ENCODE data around the gene CHAT.

CHAT gene

DNA sequence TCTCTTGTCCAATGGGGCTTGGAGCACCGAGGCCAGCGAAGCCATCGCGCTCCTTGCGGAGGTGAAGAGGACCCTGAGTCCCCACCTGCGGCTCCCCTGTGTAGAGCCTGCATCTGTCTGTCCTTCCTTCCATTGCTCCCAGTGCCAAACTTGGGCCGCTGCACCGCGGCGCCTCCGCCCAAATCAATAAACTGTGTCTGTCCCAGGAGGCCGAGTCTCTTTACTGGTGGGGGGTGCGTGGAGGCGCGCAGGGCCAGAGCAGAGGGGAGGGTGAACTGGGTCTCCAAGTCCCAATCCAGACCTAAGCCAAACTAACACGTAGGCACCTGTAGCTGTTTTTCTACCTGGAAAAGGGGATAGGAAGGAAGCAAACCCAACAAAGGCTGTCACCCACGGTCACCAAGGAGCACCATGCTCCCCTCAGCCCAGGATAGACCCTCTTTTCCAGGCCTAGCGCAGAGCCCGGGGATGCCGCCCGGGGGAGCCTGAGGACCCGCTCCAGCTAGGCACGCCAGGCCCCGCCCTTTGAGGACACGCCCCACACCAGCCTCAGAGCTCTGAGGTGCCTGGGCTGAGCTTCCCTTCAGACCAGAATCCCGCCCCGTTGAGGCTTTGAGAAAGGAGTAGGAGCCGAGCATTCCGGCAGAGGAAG, 1.2 kb upstream of the CHAT start:
- DNase-seq, result no peak

DNA sequence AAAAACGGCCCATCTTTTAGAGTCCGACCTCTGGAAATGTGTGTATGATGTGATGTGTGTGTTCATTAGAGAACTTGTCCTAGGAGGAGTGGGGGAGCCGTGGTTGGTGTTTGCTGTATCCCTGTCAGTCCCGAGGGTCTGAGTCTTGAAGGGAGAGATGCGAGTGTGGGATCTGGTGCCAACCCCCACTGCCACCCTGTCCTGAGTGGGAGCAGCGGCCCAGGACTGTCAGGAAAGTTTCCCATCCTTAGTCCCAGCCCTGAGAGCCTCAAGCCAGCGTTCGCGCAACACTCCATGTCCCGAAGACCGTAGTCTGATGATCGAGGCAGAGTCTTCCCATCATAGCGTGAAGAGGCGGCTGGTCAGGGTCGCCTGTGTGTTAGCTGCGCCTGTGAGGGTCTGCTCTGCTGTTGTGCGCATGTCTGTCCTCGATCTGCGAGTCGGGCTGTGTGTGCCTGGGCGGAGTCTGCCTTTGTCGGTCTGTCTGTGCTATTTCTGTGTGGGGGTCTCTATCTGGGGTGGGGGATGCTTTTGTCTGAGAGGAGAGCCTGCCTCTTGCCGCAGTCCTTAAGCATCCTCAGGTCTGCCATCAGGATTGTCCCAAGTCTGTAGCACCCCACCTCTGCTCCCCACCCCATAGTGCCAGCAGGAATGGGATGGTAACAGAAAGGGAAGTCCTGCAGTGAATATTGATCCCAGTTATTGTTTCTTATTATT, 514 bp upstream of the CHAT start:
- DNase-seq, result no peak

DNA sequence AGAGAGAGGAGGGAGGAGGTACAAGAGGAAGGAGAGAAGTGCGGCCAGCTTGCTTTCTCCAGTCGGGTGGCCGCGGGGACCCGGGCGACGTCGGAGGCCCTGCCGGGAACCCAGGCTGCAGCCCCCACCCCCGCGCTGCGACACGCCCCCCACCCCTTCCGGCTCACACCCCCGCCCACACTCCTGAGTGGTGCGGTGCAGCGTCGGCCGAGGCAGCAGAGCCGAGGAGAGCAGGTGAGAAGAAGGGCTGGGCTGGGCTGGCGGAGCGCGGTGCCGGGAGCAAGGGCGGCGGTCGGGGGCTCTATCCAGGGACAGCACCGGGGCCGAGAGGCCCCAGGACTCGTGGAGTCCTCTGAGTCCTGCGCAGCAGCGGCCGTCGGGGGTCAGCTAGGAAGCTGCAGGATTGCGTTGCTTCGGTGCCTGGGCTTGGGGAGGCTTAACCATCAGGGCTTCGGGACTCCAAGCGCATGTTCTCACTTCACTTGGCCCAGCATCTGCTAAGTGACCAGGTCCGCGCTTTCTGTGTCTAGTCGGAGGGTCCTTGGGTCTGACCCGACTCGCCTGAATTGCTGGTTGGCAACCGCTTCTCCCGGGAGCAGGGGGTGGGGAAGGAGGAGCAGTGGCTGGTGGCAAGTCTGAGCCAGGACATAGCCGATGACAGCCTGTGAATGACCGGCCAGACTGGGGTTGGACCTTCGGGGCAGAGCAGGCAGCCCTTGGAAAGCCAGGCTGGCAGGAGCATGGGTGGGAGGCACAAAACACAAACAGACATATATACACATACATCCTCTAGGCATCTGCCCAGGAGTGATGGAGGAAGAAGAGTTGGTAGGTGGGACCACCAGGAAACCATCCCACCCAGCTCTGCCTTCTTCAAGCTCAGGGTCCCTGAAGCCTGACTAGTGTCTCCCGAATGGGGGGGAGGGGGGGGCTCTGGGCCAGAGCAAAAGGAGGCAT, 683 bp downstream of the CHAT start:
- DNase-seq, result no peak

DNA sequence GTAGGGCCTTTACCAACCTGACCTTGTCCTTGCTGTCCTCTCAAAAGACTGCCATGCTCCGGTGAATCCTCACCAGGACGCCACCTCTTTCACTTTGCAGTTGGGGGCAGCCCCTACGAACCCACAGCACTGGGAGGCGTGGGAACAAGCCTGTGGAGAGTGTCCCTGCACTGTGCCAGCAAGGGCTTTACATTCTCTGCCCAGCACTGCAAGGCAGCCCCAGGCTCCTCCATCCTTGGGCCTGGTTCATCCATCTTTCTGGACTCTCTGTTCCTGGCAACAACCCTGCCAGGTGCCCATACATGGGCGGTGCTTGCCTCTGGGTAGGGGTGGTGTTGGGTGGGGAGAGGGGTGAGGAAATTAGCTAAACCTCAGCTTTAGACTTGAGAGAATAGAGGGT, 1.4 kb downstream of the CHAT start:
- no peak for DNase-seq

DNA sequence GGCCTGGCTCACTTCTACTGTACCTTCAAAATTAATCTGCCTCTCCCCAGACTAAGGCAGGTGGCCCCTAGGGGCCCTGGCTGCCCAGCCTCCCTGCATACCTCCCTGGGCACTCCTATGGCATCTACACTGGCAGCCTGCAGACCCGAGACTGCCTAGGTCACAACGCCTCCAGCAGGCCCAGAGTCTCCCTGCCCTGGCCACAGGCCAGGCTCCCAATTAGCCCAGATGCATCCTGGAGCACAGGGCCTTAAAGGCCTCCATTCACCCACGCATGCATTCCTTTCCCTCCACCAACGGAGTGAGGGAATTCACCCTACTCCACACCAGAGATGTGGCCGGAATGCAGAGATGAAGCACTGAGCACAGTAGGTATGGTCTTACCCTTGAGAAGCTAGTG, 1.9 kb downstream of the CHAT start:
- no peak for DNase-seq

DNA sequence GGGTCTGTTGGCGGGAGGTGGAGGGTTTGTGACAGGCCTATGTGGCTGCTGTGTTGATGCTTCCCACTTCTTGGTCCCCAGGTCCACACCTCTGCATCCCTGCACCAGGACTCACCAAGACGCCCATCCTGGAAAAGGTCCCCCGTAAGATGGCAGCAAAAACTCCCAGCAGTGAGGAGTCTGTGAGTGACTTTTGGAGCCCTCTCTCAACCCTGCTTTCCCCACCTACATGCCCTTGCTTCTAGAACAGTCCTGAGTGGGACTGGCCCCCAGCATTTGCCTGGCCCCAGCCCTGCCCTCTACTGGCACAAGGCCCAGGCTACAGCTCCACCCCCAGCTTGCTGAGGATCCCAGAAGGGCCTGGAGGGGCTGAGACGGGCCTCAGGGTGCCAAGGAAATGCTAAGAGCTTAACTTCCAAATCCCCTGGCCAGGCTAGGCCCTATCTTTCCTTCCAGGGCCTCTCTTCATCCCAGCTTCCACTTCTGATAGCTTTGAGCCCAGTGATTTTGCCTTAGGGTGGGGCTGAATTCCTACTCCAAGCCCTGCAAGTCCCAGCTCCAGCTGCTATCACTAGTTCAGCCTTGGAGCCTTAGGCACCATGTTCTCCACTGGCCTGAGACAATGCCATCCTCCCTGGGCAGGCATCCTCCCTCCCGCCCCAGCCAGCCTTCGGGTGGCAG, 2.7 kb downstream of the CHAT start:
- no peak for DNase-seq

DNA sequence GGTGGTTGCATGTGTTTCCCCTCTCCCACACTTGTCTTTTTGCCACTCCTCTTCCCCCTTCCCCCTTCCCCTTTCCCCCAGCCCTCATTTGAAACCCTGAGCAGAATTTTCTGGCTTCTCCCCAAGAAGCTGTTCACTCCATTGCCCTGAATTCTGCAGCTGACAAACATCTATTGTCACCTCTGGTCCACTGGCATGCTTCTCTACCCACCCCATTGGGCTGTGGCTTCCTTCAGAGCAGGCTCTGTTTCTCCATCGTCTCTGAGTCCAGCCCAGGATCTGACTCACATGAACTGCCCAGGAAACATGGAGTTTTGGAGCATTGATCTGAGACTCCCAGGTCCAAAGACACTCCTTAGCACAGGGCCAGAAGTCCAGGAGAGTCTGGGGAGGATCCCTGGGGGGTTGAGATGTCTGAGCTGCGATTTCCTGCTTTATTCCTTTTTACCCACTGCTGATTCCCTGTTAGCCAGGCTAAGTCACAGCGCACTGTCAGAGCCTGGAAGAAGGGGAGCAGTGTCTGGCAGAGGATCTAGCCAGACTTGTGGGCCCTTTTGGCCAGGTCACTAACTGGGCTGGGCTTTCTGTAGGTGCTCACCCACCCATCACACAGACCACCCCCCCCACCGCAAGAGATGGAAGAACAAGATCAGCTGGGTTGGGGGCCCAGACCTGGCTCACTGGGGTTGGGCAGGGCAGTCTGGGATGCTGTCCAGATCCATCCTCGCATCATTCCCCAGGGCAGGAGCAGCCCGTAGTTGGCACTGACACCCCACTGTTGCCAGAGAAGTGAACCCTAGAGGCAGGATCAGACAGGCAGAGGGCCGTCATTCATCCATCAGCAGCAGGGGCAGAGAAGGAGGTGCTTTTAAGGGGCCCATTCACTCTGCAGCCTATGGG, 3.5 kb downstream of the CHAT start:
- no peak for DNase-seq

DNA sequence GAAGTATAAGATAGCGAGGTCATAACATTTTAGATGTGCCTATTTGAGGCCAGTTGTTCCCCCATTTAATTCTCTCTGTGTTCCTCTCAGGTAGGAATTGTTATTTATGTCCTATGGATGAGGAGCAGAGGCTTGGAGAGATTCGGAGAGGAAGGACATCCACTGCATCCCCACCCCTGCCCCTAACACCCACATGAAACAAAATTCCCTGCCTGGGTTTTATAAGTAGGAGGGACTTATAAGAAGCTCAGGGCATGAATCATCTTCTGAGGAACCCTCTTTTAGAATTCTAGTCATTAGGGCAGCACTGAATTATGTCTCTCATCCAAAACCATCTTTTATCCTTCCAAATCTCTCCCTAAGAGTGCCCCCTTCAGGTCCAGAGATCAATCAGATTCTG, 5.0 kb downstream of the CHAT start:
- DNase-seq, result no peak

DNA sequence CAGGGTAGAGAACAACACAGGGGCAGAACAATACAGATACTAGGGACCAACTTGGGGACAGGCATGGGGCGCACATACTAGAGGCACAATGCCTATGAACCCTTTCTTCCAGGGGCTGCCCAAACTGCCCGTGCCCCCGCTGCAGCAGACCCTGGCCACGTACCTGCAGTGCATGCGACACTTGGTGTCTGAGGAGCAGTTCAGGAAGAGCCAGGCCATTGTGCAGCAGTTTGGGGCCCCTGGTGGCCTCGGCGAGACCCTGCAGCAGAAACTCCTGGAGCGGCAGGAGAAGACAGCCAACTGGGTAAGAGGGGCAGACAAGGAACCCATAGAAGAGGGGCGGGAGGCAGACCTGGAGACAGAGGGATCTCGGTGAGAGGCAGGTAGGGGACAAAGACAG, 5.8 kb downstream of the CHAT start:
- no peak for DNase-seq

DNA sequence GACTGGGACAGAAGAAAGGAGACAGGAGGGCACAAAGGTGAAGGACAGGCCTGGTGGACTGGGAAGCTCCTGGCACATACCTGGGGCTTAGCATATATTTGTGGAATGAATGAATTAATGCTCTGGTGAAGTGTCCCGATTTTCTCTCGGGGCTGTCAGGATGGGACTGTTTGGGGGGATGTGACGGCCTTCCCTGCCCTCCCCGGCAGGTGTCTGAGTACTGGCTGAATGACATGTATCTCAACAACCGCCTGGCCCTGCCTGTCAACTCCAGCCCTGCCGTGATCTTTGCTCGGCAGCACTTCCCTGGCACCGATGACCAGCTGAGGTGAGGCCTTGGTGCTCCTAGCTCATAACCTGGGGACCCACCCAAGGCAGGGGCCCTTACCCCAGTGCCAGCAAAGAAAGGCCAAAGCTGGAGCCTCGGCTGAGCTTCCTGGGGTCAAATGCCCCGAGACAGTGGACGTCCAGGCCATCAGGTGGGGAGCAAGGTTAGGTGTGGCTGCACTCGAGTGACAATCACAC, 6.5 kb downstream of the CHAT start:
- no peak for DNase-seq

DNA sequence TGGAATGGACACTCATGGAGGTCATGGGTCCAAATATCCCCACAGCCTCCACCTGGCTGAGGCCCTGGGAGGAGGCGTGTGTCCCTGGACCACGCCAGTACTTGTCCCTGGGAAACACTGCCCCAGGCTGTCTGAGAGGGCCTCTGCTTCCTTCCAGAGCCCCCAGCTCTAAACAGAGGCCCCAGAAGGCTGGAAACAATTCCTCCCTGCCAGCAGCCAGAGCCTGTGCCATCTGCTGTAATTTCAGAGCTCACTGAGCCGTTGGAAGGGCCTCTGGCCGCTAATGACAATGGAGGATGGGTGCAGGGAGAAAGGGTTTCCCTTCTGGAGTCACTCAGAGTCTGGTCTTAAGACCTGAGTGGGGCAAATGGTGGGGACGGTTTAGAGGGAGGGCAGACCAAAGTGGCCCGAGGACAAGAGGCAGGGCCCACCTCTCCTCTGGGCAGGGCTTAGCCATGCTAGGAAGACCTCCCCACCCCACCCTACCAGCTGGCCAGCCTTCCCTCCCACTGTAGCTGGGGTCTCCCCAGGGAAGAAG, 7.1 kb downstream of the CHAT start:
- DNase-seq, result no peak

DNA sequence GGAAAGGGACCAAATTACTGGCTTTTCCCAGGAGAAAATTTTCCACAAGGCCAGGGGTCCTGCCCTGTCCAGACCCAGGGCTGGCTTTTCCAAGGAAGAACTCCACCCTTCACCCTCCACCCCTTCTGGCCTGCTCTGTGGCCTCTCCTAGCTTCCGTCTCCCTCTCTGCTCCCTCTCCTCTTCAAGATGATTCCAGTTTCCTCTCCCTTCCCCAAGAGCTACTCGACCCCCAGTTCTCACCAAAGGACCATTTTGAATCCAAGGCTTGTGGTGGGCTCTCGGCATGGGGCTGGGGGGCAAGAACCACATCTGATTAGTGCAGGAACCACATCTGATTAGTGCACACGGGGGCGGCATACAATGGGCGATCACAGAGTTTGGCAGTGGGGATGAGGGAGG, 7.7 kb downstream of the CHAT start:
- DNase-seq, result no peak

DNA sequence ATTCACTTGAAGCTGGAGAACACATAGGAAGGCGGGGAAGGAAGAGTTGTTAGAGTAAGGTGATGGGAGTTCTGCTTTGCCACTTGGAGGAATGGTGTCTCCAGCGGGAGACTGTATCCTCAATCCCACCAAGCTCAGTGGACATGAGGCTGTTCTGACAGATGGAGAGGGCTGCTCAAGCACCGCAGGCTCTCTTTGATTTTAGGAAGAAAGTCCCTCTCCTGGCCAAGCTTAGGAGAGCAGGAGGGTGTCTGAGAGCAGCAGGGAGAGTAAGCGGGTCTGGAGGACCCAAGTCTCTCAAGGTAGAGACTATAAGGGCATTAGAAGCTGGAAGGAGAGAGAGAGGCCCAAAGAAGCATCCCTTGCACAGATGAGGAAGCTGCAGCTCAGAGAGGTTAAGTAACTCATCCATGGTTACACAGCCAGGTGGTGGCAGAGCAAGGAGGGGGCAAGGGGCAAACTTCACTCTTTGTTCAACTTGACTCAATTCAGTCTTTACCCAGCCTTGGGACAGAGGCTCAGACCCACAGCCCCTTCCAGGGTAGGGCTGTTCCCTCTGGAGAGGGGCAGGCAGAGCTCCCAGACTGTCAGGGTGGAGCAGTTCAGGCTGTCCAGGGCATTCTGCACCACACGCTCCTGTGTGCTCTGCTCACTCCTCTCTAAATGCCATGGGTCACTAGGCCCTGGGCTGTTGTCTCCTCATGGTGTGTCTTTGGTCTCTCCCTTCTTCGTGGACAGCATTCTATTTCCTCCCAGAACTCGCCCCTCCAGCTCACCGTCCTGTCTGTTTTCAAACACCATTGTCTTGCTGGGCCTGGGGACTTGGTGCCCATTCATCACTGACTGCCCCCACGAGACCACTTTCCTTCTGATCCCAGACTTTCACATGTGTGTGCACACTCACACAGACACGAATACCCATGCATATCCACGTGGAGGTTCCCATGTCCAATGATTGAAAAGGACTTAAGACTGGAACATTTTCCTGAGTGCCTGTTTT, 8.9 kb downstream of the CHAT start:
- no peak for DNase-seq

DNA sequence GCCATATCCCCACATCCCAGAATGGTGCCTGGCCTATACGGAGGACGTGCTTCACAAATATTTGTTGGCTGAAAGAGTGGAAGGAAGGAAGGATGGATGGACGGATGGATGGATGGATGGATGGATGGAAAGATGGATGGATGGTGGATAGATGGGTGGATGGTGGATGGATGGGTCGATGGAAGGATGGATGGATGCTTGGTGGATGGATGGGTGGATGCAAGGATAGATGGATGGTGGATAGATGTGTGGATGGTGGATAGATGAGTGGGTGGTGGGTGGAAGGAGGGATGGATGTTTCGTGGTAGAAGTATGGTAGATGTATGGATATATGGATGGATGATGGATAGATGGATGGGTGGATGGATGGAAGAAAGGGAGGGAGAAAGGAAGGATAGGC, 10.8 kb downstream of the CHAT start:
- DNase-seq, result no peak

DNA sequence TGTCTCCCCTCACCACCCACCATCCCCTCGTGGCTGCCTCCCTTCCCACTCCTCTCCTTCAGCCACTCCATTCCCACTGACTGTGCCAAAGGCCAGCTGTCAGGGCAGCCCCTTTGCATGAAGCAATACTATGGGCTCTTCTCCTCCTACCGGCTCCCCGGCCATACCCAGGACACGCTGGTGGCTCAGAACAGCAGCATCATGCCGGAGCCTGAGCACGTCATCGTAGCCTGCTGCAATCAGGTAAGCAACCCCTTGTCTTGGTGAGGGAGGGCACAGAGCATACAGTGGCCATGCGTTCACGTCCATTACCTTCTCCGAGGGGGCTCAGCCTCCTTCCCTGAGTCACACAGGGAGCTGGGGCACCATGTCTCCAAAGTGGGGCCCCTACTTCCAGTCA, 11.6 kb downstream of the CHAT start:
- no peak for DNase-seq

DNA sequence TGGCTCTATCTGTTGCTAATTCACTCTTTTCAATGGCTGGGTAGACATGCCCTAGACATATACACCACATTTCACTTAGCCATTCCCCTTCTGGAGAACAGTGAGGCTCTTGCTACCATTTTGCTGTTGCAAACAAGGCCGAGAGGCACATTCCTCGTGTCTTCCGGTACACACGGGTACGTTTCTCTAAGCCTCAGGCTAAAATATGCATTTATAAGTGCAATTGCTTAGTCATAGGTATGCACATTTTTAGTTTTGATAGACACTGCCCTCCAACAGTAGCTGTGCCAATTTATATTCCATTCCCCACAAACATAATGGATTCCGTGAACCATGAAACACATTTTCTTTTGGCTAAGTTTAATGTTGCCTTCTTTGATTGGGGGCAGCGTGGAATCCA, 13.2 kb downstream of the CHAT start:
- no peak for DNase-seq

DNA sequence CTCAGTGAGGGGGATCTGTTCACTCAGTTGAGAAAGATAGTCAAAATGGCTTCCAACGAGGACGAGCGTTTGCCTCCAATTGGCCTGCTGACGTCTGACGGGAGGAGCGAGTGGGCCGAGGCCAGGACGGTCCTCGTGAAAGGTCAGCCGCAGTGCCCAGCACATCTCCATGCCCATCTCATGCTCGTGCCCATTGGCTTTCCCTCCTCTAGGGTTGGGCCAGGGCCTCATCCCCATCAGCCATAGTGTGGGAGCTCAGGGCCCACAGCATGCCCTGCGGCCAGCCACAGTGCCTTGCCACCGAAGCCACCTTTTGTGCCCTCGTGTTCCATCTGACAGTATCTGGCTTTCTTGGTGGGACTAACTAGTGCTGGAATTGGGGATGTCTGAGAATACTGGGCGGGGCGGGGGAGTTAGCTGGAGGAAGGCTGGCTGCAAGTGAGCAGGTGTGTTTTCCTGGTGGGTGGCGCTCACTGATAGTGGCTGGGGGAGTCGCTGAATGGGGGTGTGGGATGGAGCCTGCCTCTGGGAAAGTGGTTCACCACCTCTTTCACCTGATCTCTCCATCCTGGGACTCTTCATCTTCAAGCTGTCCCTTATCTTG, 13.9 kb downstream of the CHAT start:
- DNase-seq, result no peak

DNA sequence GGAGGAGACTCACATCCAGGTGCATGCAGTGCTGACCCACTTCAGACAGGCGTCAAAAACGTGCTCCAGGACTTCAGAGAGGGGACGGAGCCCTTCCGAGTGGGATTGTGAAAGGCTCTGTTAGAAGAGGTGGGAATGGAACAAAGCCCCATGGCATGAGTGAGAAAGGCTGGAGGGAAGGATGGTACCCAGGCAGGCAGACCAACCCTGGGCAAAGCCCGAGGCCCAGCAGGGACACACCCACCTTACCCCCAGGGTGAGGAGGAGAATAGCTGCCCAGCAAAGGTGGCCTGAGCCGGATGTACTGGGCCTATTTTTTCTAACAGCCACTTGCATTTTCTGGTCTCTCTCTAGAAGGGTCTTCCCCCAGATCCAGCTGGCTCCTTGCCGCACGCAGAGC, 14.8 kb downstream of the CHAT start:
- DNase-seq, result no peak

DNA sequence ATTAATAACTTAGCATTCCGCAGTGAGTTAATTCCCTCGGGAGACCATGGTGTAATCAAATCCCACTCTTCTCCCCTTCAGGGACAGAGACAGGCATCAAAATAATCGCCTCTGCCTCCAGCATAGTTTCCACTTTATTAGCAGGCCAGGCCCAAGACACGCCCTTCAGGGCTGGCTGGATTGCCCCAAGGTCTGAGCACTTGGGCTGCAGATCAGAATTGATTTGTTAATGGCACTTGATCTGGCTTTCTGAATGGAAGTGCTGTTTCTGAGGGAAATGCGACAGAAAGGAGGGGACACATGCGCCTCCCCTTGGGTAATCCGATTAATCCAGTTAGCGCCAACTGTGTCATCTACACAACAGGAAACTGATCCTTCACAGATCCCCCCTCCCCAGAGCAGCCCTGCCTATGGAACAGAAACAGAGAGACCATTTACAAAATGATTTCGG, 15.6 kb downstream of the CHAT start:
- DNase-seq, result no peak

DNA sequence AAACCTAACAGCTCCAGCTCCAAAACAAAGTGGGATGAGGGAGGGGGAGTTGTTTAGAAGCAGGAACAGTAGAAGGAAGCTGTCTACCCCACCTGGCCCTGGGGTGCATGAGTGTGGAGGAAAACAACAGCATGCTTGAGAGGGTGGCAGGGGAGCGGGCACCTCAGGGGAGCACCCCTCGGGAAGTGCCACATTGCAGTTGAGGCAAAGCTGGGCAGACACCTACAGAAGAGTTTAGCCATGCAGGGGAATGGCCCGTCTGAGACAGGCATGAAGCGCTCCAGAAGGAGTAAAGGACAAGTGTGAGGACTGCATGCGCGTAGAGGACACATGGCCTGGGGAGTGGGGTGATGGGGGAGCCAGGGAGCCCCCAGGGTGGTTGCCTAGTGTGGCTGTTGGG, 18.1 kb downstream of the CHAT start:
- DNase-seq, result no peak

All from inflammatory macrophage treated with lipopolysaccharide for 1 hour (primary cell).